Vagina (tissue), 2 donors: ENCODE results near the gene CNGA3. TPM values are rescaled to one million over a fixed set of nuclear protein-coding genes. Genes with fewer than 3 reads are reported as not detected.
"Not testable (repeated sequence)": the region's sequence is repeated elsewhere in the genome, so short reads cannot be mapped to it uniquely, and the experiment has no call there.

Experiments
- DNase-seq, 2 donors: peaks; one replicate each; pipeline ENCODE4 v3.0.0-alpha.2; 2017; ENCODE audit errors: extremely low spot score in 2 of 2
- H3K27ac ChIP-seq: fragments of 200-600 bp; sonication (generic); one replicate; pipeline ENCODE4 v1.5.1; 2019
- H3K27me3 ChIP-seq: fragments of 200-600 bp; sonication (generic); one replicate; pipeline ENCODE4 v1.5.1; 2019
- H3K36me3 ChIP-seq, 2 donors: fragments of 200-600 bp; sonication (generic); one replicate each; pipeline ENCODE4 v1.5.1; 2017 to 2019
- H3K4me1 ChIP-seq: fragments of 200-600 bp; sonication (generic); one replicate; pipeline ENCODE4 v1.5.1; 2019
- H3K4me3 ChIP-seq, 2 donors: fragments of 200-600 bp; sonication (generic); 1 replicate in 1 of 2; 2 replicates in 1 of 2; pipeline ENCODE4 v1.5.1; 2016 to 2019
- H3K9me3 ChIP-seq: fragments of 200-600 bp; sonication (generic); one replicate; pipeline ENCODE4 v1.5.1; 2019
- CTCF ChIP-seq, 3 experiments: fragments of 450-650 bp in 2 of 3; fragments of 200-600 bp in 1 of 3; sonication (generic) in 1 of 3; IDR thresholded peaks; one replicate each; pipeline ENCODE4 v1.5.1; 2017 to 2019; ENCODE audit warnings: antibody characterized with exemption in 3 of 3, mild to moderate bottlenecking in 2 of 3, moderate library complexity in 2 of 3
- POLR2A ChIP-seq, 2 donors: fragments of 450-650 bp; IDR thresholded peaks; one replicate each; pipeline ENCODE4 v1.6.1; 2017; ENCODE audit warnings: antibody characterized with exemption in 2 of 2, mild to moderate bottlenecking in 2 of 2, moderate library complexity in 2 of 2
- POLR2AphosphoS5 ChIP-seq, 2 donors: sonication (generic); formaldehyde crosslinking; IDR thresholded peaks; one replicate each; pipeline ENCODE4 v1.9.0; 2017; ENCODE audit warnings: antibody characterized with exemption in 2 of 2, mild to moderate bottlenecking in 2 of 2, low read depth in 1 of 2; ENCODE audit not compliant: insufficient read depth in 1 of 2
- intact Hi-C: fragments of 100-400 bp; cut with DNase I; formaldehyde crosslinking; loops from one replicate; pipeline ENCODE4 v1.15.1; 2023
- total RNA-seq: library from RNA; depleted of rRNA; stranded (reverse); fragments of >200 nt; gene quantifications from one replicate; pipeline ENCODE4 v1.2.3, GENCODE V29; 2016

CNGA3 gene
- total RNA-seq, 1 donor from 2014 or later: not detected

- H3K27me3 ChIP-seq: no peaks in the 10 kb centered on the region
- intact Hi-C loops: no loop called here
- TF ChIP-seq POLR2AphosphoS5 (IDR thresholded peaks at IDR 0.05; ENCODE audit: insufficient read depth in 1 of 2, low read depth in 1 of 2) (no peak), POLR2A (IDR thresholded peaks at IDR 0.05) (no peak), CTCF (IDR thresholded peaks at IDR 0.05) (no peak)
- H3K4me1 ChIP-seq: no peaks in the 10 kb centered on the region
- no peak for DNase-seq
- no peak overlapping the region for H3K4me3 ChIP-seq
- no peak overlapping the region for H3K27ac ChIP-seq
- no peaks in the 10 kb centered on the region for H3K9me3 ChIP-seq
- H3K36me3 ChIP-seq: no peaks in the 10 kb centered on the region
Measured at GRCh38 chr2:98314251-98314650, 32.0 kb upstream of the CNGA3 start.

DNA sequence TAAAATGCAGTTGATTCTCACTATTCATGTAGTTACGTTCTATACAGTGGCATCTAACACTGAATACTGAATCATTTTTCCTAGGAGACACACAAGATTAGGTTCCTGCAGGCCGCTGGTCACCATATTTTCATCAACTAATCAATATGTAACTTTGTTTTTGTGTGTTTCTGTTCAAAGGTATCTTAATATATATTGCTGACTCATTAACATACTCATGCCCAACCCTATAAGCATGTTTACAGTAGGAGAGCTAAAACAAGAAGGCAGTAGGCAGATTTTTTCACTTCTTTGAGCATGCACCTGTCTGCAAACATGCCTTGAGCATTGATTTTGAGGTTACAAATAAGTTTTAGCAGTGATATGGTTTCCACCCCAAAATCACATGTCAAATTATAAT is 30.3 kb upstream of the CNGA3 start:
- intact Hi-C loops: no loop called here
- no peak for DNase-seq
- H3K36me3 ChIP-seq: no peaks in the 10 kb centered on the region
- H3K4me3 ChIP-seq: no peak overlapping the region
- no peaks in the 10 kb centered on the region for H3K27me3 ChIP-seq
- peaks cover 7% of the 10 kb centered on the region for H3K9me3 ChIP-seq
- no peaks in the 10 kb centered on the region for H3K4me1 ChIP-seq
- no peak overlapping the region for H3K27ac ChIP-seq
- TF ChIP-seq CTCF (IDR thresholded peaks at IDR 0.05): no peak
- no peak for TF ChIP-seq POLR2A (IDR thresholded peaks at IDR 0.05)
- TF ChIP-seq POLR2AphosphoS5 (IDR thresholded peaks at IDR 0.05; ENCODE audit: insufficient read depth in 1 of 2, low read depth in 1 of 2): no peak

GRCh38 chr2:98317214-98317613 is 29.0 kb upstream of the CNGA3 start:
- Histone ChIP-seq H3K9me3 (peaks cover 10% of the 10 kb centered on the region), H3K4me1 (no peaks in the 10 kb centered on the region), H3K36me3 (no peaks in the 10 kb centered on the region), H3K27ac (no peak overlapping the region), H3K27me3 (no peaks in the 10 kb centered on the region), H3K4me3 (no peak overlapping the region)
- no peak for DNase-seq
- intact Hi-C loops: no loop called here
- TF ChIP-seq POLR2A (IDR thresholded peaks at IDR 0.05) (no peak), POLR2AphosphoS5 (IDR thresholded peaks at IDR 0.05; ENCODE audit: insufficient read depth in 1 of 2, low read depth in 1 of 2) (no peak), CTCF (IDR thresholded peaks at IDR 0.05) (no peak)

DNA sequence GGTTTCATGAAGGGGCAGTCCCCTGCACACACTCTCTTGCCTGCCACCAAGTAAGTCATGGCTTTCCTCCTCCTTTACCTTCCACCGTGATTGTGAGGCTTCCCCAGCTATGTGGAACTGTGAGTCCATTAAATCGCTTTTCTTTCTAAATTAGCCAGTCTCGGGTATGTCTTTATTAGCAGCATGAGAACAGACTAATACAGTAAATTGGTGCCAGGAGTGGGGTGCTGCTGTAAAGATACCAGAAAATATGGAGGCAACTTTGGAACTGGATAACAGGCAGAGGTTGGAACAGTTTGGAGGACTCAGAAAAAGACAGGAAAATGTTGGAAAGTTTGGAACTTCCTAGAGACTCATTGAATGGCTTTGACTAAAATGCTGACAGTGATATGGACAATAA is 26.1 kb upstream of the CNGA3 start:
- H3K27ac ChIP-seq, H3K36me3 ChIP-seq, H3K27me3 ChIP-seq, DNase-seq, intact Hi-C loops, H3K9me3 ChIP-seq, H3K4me3 ChIP-seq, H3K4me1 ChIP-seq: not testable (repeated sequence)

DNA sequence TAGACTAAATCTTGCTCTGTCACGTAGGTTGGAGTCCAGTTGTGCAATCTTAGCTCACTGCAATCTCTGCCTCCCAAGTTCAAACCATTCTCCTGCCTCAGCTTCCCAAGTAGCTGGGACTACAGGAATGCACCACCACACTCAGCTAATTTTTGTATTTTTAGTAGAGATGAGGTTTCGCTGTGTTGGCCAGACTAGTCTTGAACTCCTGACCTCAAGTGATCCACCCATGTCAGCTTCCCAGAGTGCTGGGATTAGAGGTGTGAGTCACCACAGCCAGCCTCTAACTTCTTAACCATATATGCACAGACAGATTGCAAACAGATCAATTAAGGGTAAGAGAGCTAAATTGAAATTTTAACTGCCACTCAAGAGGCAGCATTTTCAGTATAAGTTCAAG is 22.1 kb upstream of the CNGA3 start:
- no peak for DNase-seq
- TF ChIP-seq CTCF (IDR thresholded peaks at IDR 0.05): no peak
- TF ChIP-seq POLR2AphosphoS5 (IDR thresholded peaks at IDR 0.05; ENCODE audit: insufficient read depth in 1 of 2, low read depth in 1 of 2): no peak
- no peak for TF ChIP-seq POLR2A (IDR thresholded peaks at IDR 0.05)
- intact Hi-C loops: no loop called here

GRCh38 chr2:98327776-98328175 is 18.5 kb upstream of the CNGA3 start:
- H3K4me1 ChIP-seq: no peaks in the 10 kb centered on the region
- no peak for TF ChIP-seq POLR2A (IDR thresholded peaks at IDR 0.05)
- TF ChIP-seq CTCF (IDR thresholded peaks at IDR 0.05): no peak
- no peak for TF ChIP-seq POLR2AphosphoS5 (IDR thresholded peaks at IDR 0.05; ENCODE audit: insufficient read depth in 1 of 2, low read depth in 1 of 2)
- no peak overlapping the region for H3K4me3 ChIP-seq
- H3K9me3 ChIP-seq: no peaks in the 10 kb centered on the region
- no peaks in the 10 kb centered on the region for H3K27me3 ChIP-seq
- intact Hi-C loops: no loop called here
- DNase-seq: no peak
- H3K36me3 ChIP-seq: no peaks in the 10 kb centered on the region
- no peak overlapping the region for H3K27ac ChIP-seq

More for the DNA sequence above, 22.1 kb upstream of the CNGA3 start:
- no peak overlapping the region for H3K4me3 ChIP-seq
- H3K27me3 ChIP-seq: no peaks in the 10 kb centered on the region
- no peaks in the 10 kb centered on the region for H3K36me3 ChIP-seq
- H3K9me3 ChIP-seq: peaks cover 10% of the 10 kb centered on the region
- no peaks in the 10 kb centered on the region for H3K4me1 ChIP-seq
- H3K27ac ChIP-seq: no peak overlapping the region
